ENCODE data around the gene RASAL1. TPM values are rescaled to one million over a fixed set of nuclear protein-coding genes. Genes with fewer than 3 reads are reported as not detected.

Gene RASAL1
- total RNA-seq, 2 experiments from 2014 or later, result 2.6 to 3.2 TPM

- CTCF ChIA-PET, result interaction anchor here (0.7 to 4.0 kb wide), 8 partner anchors 11 to 253 kb away, joined by 3 to 29 read pairs (median 4); no protein-coding TSS in a partner anchor
- Mint-ChIP-seq H3K27me3 (ENCODE audit: low read depth) (no peaks in the 10 kb centered on the region), H3K9me3 (no peaks in the 10 kb centered on the region), H3K36me3 (ENCODE audit: low read depth) (peaks cover 55% of the 10 kb centered on the region), H3K27ac (no peak overlapping the region), H3K4me1 (ENCODE audit: low read depth) (no peaks in the 10 kb centered on the region), H3K4me3 (no peak overlapping the region)
- no peak for DNase-seq
- intact Hi-C loops (cut with micrococcal nuclease), result loop anchor here (5.0 kb wide), 1 partner anchor 270 kb away; no protein-coding TSS in a partner anchor
Observed at GRCh38 chr12:113172185-113172584, 36.6 kb upstream of the RASAL1 start.

- no peaks in the 10 kb centered on the region for H3K4me1 Mint-ChIP-seq (ENCODE audit: low read depth)
- no peak overlapping the region for H3K27ac Mint-ChIP-seq
- no peaks in the 10 kb centered on the region for H3K9me3 Mint-ChIP-seq
- H3K4me3 Mint-ChIP-seq, result no peak overlapping the region
- intact Hi-C loops (cut with micrococcal nuclease), result loop anchor here (5.0 kb wide), 1 partner anchor 269 kb away; no protein-coding TSS in a partner anchor
- DNase-seq, result no peak
- no peaks in the 10 kb centered on the region for H3K27me3 Mint-ChIP-seq (ENCODE audit: low read depth)
- CTCF ChIA-PET, result interaction anchor here (0.7 to 1.5 kb wide), 4 partner anchors 20 to 181 kb away, joined by 3 to 4 read pairs (median 4); no protein-coding TSS in a partner anchor
- H3K36me3 Mint-ChIP-seq (ENCODE audit: low read depth), result peaks cover 53% of the 10 kb centered on the region
Observed at GRCh38 chr12:113171543-113171942, 36.0 kb upstream of the RASAL1 start.

GRCh38 chr12:113170926-113171325 is 35.4 kb upstream of the RASAL1 start:
- peaks cover 53% of the 10 kb centered on the region for H3K36me3 Mint-ChIP-seq (ENCODE audit: low read depth)
- no peaks in the 10 kb centered on the region for H3K27me3 Mint-ChIP-seq (ENCODE audit: low read depth)
- intact Hi-C loops (cut with micrococcal nuclease), result loop anchor here (5.0 kb wide), 1 partner anchor 269 kb away; no protein-coding TSS in a partner anchor
- no peaks in the 10 kb centered on the region for H3K9me3 Mint-ChIP-seq
- H3K27ac Mint-ChIP-seq, result no peak overlapping the region
- no peaks in the 10 kb centered on the region for H3K4me1 Mint-ChIP-seq (ENCODE audit: low read depth)
- no peak overlapping the region for H3K4me3 Mint-ChIP-seq
- DNase-seq, result no peak
- CTCF ChIA-PET, result interaction anchor here (0.7 kb wide), 1 partner anchor 133 kb away, joined by 3 read pairs; no protein-coding TSS in a partner anchor

- Mint-ChIP-seq H3K27me3 (ENCODE audit: low read depth) (no peaks in the 10 kb centered on the region), H3K4me1 (ENCODE audit: low read depth) (no peaks in the 10 kb centered on the region), H3K36me3 (ENCODE audit: low read depth) (peaks cover 55% of the 10 kb centered on the region), H3K4me3 (no peak overlapping the region), H3K27ac (no peak overlapping the region), H3K9me3 (no peaks in the 10 kb centered on the region)
- intact Hi-C loops (cut with micrococcal nuclease), result loop anchor here (5.0 kb wide), 1 partner anchor 268 kb away; no protein-coding TSS in a partner anchor
- CTCF ChIA-PET, result no interaction called here
- DNase-seq, result no peak
Observed at GRCh38 chr12:113170457-113170856, 34.9 kb upstream of the RASAL1 start.

GRCh38 chr12:113169697-113170096 is 34.1 kb upstream of the RASAL1 start:
- Mint-ChIP-seq H3K4me1 (ENCODE audit: low read depth) (no peaks in the 10 kb centered on the region), H3K9me3 (no peaks in the 10 kb centered on the region), H3K27me3 (ENCODE audit: low read depth) (no peaks in the 10 kb centered on the region), H3K4me3 (no peak overlapping the region), H3K27ac (no peak overlapping the region), H3K36me3 (ENCODE audit: low read depth) (peaks cover 51% of the 10 kb centered on the region)
- DNase-seq, result no peak
- intact Hi-C loops (cut with micrococcal nuclease), result loop anchor here (5.0 kb wide), 1 partner anchor 267 kb away; no protein-coding TSS in a partner anchor
- CTCF ChIA-PET, result no interaction called here

GRCh38 chr12:113167868-113168267 is 32.3 kb upstream of the RASAL1 start:
- Mint-ChIP-seq H3K36me3 (ENCODE audit: low read depth) (peaks cover 47% of the 10 kb centered on the region), H3K9me3 (no peaks in the 10 kb centered on the region), H3K27me3 (ENCODE audit: low read depth) (no peaks in the 10 kb centered on the region), H3K4me1 (ENCODE audit: low read depth) (no peaks in the 10 kb centered on the region), H3K4me3 (no peak overlapping the region), H3K27ac (no peak overlapping the region)
- CTCF ChIA-PET, result interaction anchor here (0.6 to 1.7 kb wide), 2 partner anchors 15 to 136 kb away, joined by 3 to 5 read pairs; no protein-coding TSS in a partner anchor
- intact Hi-C loops (cut with micrococcal nuclease), result no loop called here
- DNase-seq, result no peak

GRCh38 chr12:113165521-113166450 is 30.2 kb upstream of the RASAL1 start:
- Mint-ChIP-seq H3K36me3 (ENCODE audit: low read depth) (peaks cover 38% of the 10 kb centered on the region), H3K27ac (no peak overlapping the region), H3K4me3 (no peak overlapping the region), H3K27me3 (ENCODE audit: low read depth) (no peaks in the 10 kb centered on the region), H3K9me3 (no peaks in the 10 kb centered on the region), H3K4me1 (ENCODE audit: low read depth) (no peaks in the 10 kb centered on the region)
- CTCF ChIA-PET, result interaction anchor here (0.6 to 1.9 kb wide), 4 partner anchors 8 to 167 kb away, joined by 3 to 12 read pairs (median 6); partner anchors contain the start of gene RASAL1
- DNase-seq, result no peak
- intact Hi-C loops (cut with micrococcal nuclease), result no loop called here

GRCh38 chr12:113164014-113164413 is 28.5 kb upstream of the RASAL1 start:
- no peak overlapping the region for H3K27ac Mint-ChIP-seq
- H3K27me3 Mint-ChIP-seq (ENCODE audit: low read depth), result no peaks in the 10 kb centered on the region
- H3K9me3 Mint-ChIP-seq, result no peaks in the 10 kb centered on the region
- intact Hi-C loops (cut with micrococcal nuclease), result no loop called here
- no peaks in the 10 kb centered on the region for H3K4me1 Mint-ChIP-seq (ENCODE audit: low read depth)
- no peak for DNase-seq
- H3K36me3 Mint-ChIP-seq (ENCODE audit: low read depth), result peaks cover 37% of the 10 kb centered on the region
- CTCF ChIA-PET, result interaction anchor here (1.8 kb wide), 1 partner anchor 10 kb away, joined by 9 read pairs; no protein-coding TSS in a partner anchor
- no peak overlapping the region for H3K4me3 Mint-ChIP-seq

- H3K36me3 Mint-ChIP-seq (ENCODE audit: low read depth), result peaks cover 34% of the 10 kb centered on the region
- intact Hi-C loops (cut with micrococcal nuclease), result no loop called here
- no peak overlapping the region for H3K4me3 Mint-ChIP-seq
- CTCF ChIA-PET, result interaction anchor here (1.2 to 1.8 kb wide), 2 partner anchors 12 to 171 kb away, joined by 4 to 9 read pairs; no protein-coding TSS in a partner anchor
- DNase-seq, result no peak
- H3K27ac Mint-ChIP-seq, result no peak overlapping the region
- no peaks in the 10 kb centered on the region for H3K9me3 Mint-ChIP-seq
- H3K4me1 Mint-ChIP-seq (ENCODE audit: low read depth), result no peaks in the 10 kb centered on the region
- H3K27me3 Mint-ChIP-seq (ENCODE audit: low read depth), result no peaks in the 10 kb centered on the region
Observed at GRCh38 chr12:113163030-113163360, 27.4 kb upstream of the RASAL1 start.

GRCh38 chr12:113162102-113163029 is 26.8 kb upstream of the RASAL1 start:
- CTCF ChIA-PET, result interaction anchor here (1.2 to 2.3 kb wide), 3 partner anchors 12 to 170 kb away, joined by 4 to 11 read pairs (median 9); no protein-coding TSS in a partner anchor
- Mint-ChIP-seq H3K27ac (no peak overlapping the region), H3K4me3 (no peak overlapping the region), H3K27me3 (ENCODE audit: low read depth) (no peaks in the 10 kb centered on the region), H3K4me1 (ENCODE audit: low read depth) (no peaks in the 10 kb centered on the region), H3K36me3 (ENCODE audit: low read depth) (peaks cover 34% of the 10 kb centered on the region), H3K9me3 (no peaks in the 10 kb centered on the region)
- intact Hi-C loops (cut with micrococcal nuclease), result no loop called here
- DNase-seq, result no peak

- H3K4me3 Mint-ChIP-seq, result no peak overlapping the region
- intact Hi-C loops (cut with micrococcal nuclease), result no loop called here
- no peak for DNase-seq
- H3K4me1 Mint-ChIP-seq (ENCODE audit: low read depth), result peaks cover 4% of the 10 kb centered on the region
- H3K9me3 Mint-ChIP-seq, result no peaks in the 10 kb centered on the region
- no peaks in the 10 kb centered on the region for H3K27me3 Mint-ChIP-seq (ENCODE audit: low read depth)
- CTCF ChIA-PET, result interaction anchor here (0.6 to 2.3 kb wide), 3 partner anchors 13 to 23 kb away, joined by 3 to 11 read pairs (median 6); no protein-coding TSS in a partner anchor
- no peak overlapping the region for H3K27ac Mint-ChIP-seq
- peaks cover 30% of the 10 kb centered on the region for H3K36me3 Mint-ChIP-seq (ENCODE audit: low read depth)
Observed at GRCh38 chr12:113161415-113162016, 26.0 kb upstream of the RASAL1 start.

All from activated naive CD4-positive, alpha-beta T cell treated with anti-CD3 and anti-CD28 coated beads for 36 hours (primary cell).